A204.1 (cell line): Measurements from ENCODE around the gene ALKBH3.

ENCODE experiments used
- FAIRE-seq: peaks from 2 replicates; lab custom pipeline; 2012; peaks lifted over from hg19 to GRCh38; lab: Jason Lieb, UNC

Gene ALKBH3

DNA sequence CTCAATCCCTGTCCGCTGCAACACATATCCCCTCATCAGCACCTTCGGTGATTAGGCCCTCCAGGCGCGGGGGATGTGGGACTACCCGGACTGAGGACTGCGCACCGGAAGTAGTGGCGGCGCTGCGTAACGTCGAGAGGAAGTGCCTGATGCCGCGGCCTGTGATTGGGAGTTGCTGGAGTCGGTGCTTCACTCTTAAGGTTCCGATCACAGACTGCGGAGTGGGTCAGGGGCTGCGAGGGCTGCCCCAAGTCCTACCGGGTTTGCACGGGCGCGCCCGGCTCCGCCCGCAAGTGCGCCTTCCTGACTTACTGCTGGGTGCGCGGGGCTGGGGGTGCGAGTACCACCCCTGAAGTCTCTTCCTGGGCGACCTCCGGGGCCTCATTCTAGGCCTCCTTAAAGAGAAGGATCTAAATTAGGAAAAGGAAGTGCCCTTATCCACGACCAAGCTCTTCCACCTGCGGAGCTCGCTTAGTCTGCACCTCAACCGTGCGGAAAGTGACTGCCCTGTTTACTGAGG is at the start of gene ALKBH3:
Gene ALKBH3 (plus strand): TSS at position 192 of the 520 bp plus-strand sequence. CDS start 1,822 bp downstream, outside the sequence.
- FAIRE-seq: no peak

DNA sequence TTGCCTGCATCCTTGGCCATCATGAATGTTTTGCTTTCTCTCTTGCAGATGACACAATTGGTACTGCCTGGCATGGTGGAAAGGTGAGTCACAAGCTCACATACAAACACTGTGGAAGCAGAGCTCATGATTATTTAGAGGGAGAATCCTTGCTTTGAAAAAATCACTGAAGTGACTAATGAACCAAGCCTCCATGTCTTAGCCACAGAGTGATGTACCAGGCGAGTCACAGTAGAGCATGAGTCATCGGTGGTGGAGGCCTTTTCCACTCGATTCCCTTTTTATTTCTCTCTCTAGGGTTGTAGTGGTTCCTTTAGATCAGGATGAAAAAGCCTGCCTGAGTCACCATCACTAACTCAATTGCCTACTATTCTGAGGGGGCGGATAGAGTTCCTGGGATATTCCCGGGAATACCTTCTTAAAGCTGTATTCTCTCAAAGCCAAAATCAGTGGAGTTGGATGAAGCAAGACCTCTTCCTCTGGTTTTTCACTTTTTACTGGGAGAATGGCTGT is 49.6 kb upstream of the ALKBH3 start:
- peak; percentile 87 for FAIRE-seq

DNA sequence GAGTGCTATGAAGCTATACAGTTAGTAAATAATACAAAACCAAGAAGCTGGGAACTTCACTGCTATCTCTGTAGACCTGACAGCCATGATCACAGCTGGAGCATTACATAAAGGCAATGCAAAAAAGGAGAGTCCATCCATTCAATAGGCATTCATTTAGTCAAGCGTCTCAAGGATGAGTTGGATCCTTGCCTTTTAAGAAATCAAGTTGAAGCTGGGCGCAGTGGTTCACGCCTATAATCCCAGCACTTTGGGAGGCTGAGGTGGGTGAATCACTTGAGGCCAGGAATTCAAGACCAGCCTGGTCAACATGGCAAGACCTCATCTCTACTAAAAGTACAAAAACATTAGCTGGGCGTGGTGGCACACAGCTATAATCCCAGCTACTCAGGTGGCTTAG is 48.1 kb upstream of the ALKBH3 start:
- FAIRE-seq: no peak

DNA sequence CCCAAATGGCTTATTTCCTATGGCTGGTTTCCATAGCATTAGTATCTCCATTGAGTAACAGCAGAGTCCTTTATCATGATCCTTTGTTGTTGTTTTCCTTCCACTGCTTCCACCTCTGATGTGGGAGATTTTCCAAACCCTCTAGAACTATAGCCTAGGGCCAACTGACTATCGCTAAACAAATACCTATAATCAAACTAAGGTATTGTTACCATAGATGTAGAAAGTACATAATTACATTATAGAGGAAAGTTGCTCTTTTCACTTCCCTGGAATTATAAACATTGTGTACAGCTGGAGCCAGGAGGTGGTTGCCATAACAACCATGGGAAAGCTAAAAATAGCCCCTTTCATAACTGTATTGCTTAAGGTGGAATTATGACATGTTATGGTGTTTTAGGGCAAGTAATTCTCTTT is 47.0 kb upstream of the ALKBH3 start:
- FAIRE-seq: no peak

DNA sequence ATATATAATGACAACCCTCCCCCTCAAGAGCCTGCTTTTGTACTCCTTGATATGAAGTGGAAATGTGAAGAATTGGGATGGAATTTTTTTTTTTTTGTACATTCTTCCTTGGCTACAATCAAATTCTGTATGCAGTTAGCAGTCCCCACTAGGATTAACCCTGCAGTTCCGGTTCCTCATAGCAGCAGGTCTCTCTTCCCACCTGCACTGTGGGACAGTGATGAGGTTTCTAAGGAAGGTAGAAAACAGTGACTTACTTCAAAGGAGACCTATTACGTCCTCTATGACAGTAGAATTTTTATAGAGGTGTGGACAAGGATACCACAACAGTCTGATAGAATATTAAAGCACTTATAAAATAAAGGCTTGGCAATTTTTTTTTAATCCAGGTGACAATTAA is 46.3 kb upstream of the ALKBH3 start:
- no peak for FAIRE-seq

DNA sequence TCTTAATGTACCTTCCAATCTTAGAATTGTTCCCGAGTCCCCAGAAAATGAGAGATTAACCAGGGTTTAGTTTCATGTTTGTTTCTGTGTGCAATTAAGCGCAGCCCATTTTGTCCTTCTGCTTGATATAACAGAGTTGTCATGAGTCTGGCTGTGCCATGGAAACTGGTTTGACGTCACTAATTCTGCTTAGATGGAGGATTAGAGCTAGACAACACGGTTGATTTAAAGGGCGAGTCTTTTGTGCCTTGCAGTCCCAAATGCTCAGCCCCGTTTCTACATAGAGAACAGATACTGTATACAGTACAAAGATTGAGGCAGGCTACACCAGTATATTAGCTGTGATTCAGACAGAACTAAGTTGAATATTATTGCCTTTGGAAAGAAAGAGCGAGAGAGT is 45.5 kb upstream of the ALKBH3 start:
- no peak for FAIRE-seq

DNA sequence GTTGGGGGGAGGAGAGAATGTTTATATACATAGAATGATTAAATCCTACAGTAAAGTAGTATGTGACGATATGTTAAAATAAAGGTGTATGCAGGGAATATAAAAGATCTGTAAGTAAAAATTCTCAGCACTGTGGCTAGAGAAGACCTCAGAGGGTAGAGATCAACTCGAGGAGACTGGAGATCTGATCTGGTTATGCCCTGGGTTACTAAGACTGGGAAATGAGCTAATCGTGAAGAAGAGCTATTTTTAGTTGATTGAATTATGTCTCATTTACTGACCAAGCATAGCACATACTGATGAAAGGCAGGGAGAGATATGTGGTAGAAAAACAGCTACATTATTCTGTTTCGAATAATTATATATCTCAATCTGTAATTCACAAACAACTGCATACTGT is 42.8 kb upstream of the ALKBH3 start:
- FAIRE-seq: no peak

GRCh38 chr11:43842021-43842420 is 38.6 kb upstream of the ALKBH3 start:
- no peak for FAIRE-seq

GRCh38 chr11:43845816-43846215 is 34.8 kb upstream of the ALKBH3 start:
- no peak for FAIRE-seq

GRCh38 chr11:43852057-43852636 is 28.5 kb upstream of the ALKBH3 start:
- peak; percentile 83 for FAIRE-seq

GRCh38 chr11:43853781-43854180 is 26.9 kb upstream of the ALKBH3 start:
- FAIRE-seq: no peak

DNA sequence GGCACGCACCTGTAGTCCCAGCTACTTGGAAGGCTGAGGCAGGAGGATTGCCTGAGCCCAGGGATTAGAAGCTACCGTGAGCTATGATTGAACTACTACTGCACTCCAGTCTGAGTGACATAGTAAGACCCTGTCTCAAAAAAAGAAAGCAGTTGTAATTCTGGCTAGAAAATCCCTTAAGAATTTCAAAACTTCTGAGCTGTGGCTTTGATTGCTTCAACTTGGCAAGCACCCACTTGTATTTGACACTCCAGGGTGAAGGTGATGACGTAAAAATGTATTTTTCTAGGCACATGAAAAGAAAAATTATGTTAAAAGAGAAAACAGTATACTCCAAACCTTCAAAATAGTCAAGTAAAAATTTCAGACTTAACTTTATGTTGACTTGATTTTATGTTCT is 23.6 kb upstream of the ALKBH3 start:
- FAIRE-seq: no peak

DNA sequence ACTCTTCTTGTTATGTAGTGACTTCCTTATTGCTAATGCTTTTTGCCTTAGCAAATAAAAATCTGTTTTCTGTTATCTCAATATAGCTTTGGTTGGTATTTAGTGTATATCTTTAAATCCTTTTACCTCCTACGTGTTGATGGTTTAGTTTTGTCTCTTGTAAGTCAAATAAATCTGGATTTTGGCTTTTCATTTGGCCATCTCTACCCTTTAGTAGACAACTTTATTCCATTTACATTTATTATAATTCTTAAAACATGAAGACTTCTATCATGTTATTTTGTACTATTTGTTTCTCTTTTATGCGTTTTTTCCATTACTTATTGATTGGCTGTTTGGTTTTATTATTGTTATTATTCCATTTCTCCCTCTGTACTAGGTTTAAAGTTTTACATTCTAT is 19.5 kb upstream of the ALKBH3 start:
- FAIRE-seq: no peak

DNA sequence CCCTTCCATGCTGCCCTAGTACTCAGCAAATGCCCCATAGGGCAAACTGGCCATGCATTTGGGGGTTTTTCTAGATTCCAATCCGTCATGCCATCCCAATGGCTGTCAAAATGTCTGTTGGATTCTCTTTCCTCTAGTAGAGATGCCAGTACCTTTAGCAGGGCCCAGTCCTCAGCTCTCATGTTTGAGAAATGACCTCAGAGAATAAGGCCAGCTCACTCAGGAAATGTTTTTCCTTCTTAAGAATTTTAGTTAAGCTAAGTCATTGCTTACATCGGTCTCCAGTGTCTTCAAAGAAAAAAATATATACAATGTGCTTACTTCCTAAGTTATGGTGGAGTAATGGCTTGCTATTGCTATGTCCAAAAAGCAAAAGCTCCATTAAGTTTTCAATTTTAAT is 14.1 kb upstream of the ALKBH3 start:
- FAIRE-seq: no peak

DNA sequence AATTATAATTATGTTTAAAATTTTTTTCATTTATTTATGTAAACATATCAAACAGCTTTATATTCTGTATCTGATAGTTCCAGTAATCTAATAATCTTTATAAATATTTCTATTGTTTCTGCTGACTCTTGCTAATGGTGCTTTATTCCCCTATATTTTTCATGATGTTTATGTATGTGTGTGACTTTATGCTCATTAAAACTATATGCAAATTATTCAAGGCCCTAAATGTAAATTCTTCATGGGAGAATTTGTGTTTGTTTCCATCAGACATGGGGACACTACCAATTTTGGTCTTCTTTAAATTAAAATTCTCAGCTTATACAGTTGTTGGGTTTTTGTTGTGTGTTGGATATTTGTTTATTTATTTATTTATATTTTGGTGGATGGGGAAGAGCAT is 13.7 kb upstream of the ALKBH3 start:
- peak; percentile 69 for FAIRE-seq

GRCh38 chr11:43868852-43869567 is 11.6 kb upstream of the ALKBH3 start:
- no peak for FAIRE-seq

DNA sequence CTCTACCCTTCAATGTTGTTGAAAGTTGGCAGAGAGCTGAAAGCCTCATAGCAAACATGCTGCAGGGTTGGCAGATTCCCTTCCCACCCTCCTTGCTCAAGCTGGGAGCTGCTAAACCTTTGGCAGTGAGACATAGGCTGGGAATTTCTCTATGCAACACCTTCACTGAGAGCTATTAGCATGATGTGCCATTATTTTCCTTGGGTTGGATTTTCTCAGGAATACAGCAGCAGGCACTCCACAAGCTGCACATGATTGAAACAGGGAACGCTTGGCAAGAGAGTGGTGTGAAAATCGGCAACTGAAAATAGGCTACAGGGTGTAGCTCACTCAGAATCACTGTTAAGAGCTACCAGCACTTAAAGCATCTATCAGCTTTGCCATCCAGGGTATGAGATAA is 9.6 kb upstream of the ALKBH3 start:
- FAIRE-seq: no peak

- no peak for FAIRE-seq
Measured at GRCh38 chr11:43872995-43873394, 7.6 kb upstream of the ALKBH3 start.

DNA sequence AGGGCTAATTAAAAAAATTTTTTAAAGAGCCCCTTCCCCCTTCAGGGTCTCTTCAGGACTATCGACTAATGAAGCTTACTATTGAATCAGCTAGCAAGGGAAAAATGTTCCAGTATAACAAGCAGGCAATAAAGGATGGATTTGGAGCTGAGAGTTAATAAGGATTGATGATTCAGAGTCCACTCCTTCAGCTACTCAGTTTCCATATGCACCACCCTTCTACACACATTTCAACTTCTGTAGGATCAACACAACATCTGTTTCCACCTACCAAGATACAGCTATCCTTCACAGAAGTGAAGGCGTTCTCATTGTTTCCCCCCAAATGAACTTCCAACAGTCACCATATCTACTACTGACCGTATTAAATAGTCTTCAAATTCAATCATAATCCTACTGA is 6.6 kb upstream of the ALKBH3 start:
- FAIRE-seq: no peak

GRCh38 chr11:43874738-43875137 is 5.9 kb upstream of the ALKBH3 start:
- no peak for FAIRE-seq

DNA sequence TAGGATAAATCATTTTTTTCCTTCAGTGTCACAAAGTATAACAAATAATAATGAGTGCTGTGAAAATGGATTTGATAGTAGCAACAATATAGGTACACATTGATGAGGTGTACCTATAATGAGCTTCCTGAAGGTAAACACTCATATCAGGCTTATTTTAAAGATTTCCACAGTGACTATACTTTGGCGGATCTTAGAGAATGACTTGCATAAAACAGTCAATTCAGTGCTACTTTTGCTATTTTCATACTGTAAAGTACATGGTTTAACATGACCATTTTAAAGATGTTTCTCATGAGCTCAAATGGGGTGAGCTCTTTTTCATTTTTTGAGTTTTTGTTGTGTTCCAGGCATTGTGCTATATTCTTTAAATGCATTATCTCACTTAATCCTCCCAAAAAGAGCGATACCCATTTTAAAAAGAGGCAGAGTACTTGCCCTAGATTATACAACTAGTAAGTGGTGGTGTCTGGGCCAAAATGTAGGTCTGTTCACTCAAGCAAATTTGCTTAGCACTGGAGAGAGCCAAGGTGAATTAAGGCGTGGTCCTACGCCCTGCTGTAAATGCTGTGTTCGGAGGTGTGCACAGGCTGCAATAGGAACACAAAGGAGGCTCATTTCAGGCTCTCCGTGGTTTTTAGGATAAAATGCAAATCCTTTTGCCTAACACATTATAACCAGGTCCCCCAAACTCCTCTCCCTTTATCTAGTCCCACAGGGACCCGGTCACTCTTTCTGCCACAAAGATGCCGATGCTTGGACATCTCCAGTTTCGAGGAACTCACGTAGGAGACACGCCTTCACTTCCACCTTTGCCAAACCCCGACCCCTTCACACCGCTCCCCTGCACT is 617 bp upstream of the ALKBH3 start:
- no peak for FAIRE-seq

GRCh38 chr11:43892851-43893250 is 12.2 kb downstream of the ALKBH3 start:
- FAIRE-seq: no peak

DNA sequence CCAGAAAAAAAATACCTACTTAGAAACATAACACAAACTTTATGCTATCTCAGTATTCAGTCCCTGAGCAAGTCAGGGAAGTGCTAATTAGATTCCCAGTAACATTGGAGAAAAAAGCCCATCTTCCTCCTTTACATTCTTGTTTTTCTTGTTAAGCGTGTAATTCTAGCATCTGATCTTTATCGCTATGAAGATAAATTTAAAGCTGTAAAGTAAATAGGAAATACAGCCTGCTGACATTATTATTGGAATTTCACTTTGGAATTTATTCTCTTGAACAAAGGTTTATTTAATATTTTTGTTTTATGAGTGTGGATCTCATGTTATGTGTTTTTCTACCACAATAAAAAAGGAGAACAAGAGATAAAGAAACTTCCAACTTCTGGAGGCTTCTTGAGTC is 13.9 kb downstream of the ALKBH3 start:
- no peak for FAIRE-seq
